NCI-H510A treated with DMSO at 0.1 percent for 48 hours (cell line): ENCODE results near the gene EVI5L.

Experiments used
- DNase-seq: peaks from one replicate; lab custom pipeline; 2025; lab: John Stamatoyannopoulos, UW

The EVI5L gene

DNA sequence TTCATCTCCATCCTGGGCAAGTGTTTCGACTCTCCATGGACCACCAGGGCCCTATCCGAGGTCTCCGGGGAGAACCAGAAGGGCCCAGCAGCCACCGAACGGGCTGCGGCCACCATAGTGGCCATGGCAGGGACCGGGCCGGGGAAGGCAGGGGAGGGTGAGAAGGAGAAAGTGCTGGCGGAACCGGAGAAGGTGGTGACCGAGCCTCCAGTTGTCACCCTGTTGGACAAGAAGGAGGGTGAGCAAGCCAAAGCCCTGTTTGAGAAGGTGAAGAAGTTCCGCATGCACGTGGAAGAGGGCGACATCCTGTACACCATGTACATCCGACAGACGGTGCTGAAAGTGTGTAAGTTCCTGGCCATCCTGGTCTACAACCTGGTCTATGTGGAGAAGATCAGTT lies 68.9 kb downstream of the EVI5L start:
- no peak for DNase-seq

DNA sequence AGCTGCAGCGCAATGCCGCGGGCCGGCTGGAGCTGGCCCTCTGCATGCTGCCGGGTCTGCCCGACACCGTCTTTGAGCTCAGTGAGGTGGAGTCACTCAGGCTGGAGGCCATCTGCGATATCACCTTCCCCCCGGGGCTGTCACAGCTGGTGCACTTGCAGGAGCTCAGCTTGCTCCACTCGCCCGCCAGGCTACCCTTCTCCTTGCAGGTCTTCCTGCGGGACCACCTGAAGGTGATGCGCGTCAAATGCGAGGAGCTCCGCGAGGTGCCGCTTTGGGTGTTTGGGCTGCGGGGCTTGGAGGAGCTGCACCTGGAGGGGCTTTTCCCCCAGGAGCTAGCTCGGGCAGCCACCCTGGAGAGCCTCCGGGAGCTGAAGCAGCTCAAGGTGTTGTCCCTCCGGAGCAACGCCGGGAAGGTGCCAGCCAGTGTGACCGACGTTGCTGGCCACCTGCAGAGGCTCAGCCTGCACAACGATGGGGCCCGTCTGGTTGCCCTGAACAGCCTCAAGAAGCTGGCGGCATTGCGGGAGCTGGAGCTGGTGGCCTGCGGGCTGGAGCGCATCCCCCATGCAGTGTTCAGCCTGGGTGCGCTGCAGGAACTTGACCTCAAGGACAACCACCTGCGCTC lies 69.8 kb downstream of the EVI5L start:
- no peak for DNase-seq

DNA sequence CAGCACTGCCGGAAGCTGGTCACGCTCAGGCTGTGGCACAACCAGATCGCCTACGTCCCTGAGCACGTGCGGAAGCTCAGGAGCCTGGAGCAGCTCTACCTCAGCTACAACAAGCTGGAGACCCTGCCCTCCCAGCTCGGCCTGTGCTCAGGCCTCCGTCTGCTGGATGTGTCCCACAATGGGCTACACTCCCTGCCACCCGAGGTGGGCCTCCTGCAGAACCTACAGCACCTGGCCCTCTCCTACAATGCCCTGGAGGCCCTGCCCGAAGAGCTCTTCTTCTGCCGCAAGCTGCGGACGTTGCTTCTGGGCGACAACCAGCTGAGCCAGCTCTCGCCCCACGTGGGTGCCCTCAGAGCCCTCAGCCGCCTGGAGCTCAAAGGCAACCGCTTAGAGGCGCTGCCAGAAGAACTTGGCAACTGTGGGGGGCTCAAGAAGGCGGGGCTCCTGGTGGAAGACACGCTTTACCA lies 70.4 kb downstream of the EVI5L start:
- DNase-seq, result no peak

- no peak for DNase-seq
Observed at GRCh38 chr19:7900931-7901330, 70.9 kb downstream of the EVI5L start.

DNA sequence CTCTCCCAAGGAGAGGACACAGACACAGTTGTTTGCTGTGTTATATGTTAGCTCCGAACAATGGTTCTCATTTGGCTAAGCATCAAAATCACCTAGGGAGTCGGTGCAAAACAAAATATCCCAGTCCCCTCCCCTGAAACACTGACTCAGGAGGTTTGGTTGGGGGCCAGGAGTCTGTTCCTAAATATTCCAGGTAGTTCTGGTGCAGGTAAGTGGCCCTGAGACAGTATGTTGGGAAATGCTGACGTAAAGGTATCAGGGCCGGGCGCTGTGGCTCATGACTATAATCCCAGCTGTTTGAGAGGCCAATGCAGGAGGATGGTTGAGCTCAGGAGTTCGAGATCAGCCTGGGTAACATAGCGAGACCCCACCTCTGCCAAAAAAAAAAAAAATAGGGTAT lies 71.3 kb downstream of the EVI5L start:
- no peak for DNase-seq

DNA sequence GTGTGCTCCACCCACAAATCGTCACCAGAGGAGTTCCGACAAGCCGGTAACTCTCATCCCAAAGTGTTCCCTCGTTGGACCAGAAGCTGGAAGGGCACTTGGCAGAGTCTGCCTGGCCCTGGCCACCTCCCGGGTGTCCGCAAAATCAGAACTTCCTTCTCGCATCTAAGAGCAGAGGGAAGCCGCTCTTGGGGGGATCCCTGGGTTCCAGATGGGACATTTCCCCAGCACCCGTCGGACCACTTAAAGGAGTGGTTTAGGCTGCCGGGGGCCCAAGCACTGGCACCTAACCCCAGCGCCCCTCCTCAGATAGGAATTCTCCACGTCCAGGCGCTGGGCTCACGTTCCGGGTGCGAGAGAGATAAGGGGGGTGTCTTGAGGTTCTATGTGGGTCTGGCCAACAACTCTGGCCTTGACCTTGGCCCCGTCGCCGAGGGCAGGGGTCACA lies 72.8 kb downstream of the EVI5L start:
- DNase-seq, result peak; percentile 29

- DNase-seq, result peak; percentile 98
Observed at GRCh38 chr19:7903244-7904073, 73.4 kb downstream of the EVI5L start, which contains the start of gene MAP2K7. MAP2K7 (plus strand) TSS chr19:7903877; CDS start chr19:7903945, 68 bp downstream.

DNA sequence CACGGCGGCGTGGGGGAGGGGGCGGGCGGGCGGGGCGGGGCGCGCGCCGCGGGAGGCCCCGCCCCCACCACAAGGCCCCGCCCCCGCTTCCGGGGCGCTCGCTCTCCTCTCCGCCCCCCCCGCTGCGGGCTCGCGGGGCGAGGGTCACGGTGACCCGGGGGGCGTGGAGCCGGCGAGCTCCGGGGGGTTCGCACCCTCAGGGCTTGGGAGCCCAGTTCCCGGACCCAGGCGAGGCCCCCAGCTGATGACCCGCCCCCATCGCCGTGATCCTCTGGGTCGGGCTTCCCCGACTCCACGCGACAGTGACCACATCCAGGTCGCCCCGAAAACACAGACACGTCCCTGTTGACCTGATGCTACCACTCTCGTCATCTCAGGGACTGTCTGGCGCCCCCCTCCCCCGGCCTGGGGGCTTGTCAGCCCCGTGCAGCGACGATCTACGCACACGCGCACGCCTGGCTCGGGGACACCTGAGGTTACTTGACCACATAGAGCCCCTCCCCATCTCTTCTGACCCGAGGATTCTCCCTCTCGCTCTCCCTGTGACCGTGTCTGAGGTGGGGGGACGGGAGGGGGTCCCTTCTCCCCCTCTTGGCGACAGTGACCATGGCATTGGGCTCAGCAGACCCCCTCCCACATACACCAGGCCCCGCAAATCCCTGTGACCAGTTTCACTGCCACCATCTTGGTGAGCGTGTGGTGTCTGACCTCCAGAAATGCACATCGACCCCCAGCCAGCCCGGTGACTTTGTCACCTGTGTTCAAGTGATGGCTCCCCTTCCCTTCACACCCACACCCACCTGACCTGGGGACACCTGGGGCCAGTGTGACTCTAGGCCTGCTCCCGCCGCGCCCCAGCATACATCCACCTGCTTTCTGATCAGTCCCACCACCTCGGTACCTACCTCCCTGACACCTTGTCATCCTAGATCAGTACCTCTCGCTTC lies 74.3 kb downstream of the EVI5L start:
- DNase-seq, result no peak

- DNase-seq, result no peak
Observed at GRCh38 chr19:7905268-7905667, 75.2 kb downstream of the EVI5L start.

DNA sequence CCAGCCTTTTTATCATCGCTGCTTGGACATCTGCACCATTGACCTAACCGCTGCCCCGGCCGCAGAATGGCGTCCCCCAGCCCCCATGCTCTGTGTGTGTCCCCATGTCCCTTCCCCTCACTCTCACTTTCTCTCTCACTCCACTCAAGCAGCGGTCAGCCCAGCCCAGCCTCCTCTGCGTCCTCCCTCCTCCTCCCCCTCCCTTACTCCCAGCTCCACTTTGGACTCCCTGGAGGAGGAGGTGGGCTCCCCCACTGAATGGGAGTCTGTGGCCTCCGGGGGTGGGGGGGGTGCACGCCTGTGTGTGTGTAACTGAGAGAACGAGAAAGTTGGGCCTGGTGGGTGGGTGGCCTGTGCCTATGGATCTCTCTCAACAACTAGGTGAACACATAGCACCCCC lies 75.8 kb downstream of the EVI5L start:
- DNase-seq, result no peak

DNA sequence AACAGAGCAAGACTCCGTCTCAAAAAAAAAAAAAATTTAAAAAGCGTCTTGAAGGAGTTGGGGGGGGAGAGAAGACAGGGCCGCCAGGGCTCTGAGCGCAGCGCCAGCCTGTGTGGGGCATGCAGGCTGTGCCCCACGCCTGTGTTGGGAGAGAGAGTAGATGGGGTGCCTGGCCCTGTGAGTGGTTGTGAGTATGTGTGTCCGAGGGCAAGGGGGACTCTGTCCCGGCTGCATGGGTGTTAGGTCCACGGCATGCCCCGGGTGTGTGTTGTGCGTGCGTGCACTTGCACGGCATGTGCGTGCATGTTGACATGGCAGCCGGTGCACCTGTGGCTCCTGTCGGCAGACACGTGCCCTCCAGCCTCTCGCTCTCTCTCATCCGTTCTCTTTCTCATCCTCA lies 77.1 kb downstream of the EVI5L start:
- no peak for DNase-seq

DNA sequence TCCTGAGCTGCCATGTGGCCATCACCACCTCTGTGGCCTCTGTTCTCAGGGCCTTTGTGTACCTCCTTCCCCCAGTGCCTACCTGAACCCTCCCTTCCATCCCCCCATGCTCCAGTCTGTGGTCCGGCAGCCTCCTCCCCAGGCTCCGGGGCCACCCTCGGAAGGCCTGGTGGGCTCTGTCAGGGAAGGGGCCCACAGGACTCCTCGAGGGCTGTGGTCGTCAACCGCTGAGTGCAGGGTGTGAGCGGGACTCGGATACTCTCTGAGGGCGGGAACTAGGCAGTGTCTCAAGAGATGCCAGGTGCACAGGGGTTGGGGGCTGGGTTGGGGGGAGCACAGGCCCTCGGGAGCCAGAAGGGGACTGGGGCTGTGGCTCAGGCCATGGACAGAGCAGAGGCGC lies 77.5 kb downstream of the EVI5L start:
- no peak for DNase-seq

DNA sequence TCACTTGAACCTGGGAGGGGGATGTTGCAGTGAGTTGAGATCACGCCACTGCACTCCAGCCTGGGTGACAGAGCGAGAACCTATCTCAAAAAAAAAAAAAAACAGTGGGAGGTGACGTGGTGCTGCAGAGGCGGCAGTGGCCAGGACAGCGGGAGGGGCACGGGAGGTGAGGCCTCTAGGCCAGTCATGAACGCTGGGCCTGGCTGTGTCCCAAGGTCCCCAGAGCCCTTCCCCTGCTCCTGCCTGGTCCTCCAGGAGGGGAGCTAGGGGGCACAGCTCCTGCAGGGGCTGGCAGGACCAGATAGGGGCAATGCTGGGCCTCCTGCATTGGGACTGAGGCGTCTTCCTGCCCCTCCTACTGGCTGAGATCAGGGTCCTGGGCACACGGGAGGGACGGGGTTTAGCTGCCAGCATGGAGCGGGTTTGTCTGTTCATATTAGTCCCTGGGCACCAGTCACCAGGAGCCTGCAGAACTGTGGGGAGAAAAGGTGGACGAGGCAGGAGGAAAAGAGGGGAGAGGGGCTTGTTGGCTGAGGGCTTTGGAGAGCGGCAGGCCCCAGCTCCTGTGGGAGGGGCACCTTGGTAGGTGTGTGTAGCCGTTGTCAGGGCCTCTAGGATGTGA lies 78.2 kb downstream of the EVI5L start:
- no peak for DNase-seq

GRCh38 chr19:7908742-7909461 lies 78.9 kb downstream of the EVI5L start:
- DNase-seq, result no peak

DNA sequence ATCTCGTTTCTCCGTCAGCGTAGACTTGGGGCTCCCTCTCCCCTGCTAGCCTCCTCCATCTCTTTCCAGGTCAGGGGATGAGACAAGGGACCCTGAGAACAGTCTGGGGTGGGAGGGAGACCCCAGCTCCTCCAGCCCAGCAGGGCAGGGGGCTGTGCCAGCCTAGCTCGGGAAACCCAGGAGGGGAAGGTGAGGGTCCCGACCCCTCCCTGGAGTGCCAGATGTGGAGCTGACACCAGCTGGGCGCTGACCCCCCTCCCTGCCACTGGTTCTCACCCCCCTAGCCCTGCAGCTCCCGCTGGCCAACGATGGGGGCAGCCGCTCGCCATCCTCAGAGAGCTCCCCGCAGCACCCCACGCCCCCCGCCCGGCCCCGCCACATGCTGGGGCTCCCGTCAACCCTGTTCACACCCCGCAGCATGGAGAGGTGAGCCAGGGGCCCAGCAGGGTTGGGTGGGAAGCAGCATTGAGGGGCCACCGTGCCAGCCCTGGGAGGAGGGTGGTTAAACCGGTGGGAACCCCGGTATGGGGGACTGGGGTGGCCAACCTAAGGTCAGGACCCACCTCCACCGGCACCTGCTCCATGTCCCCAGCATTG lies 79.6 kb downstream of the EVI5L start:
- DNase-seq, result no peak

DNA sequence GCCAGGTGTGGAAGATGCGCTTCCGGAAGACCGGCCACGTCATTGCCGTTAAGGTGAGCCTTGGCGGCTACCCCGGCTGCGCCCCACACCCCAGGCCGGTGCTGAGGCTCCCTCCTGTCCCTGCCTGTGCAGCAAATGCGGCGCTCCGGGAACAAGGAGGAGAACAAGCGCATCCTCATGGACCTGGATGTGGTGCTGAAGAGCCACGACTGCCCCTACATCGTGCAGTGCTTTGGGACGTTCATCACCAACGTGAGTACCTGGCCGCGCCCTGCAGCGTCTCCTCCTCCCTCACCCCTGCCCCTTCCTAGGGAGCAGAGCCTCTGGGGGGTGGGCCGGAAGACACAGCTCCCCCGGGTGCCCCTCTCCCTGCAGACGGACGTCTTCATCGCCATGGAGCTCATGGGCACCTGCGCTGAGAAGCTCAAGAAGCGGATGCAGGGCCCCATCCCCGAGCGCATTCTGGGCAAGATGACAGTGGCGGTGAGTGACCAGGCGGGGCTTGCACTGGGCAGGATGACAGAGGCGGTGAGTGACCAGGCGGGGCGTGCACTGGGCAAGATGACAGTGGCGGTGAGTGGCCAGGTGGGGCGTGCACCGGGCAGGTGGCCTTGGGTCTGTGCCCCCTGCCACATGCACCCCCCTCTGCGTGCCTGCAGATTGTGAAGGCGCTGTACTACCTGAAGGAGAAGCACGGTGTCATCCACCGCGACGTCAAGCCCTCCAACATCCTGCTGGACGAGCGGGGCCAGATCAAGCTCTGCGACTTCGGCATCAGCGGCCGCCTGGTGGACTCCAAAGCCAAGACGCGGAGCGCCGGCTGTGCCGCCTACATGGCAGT lies 80.5 kb downstream of the EVI5L start:
- no peak for DNase-seq

GRCh38 chr19:7911508-7912143 lies 81.6 kb downstream of the EVI5L start:
- DNase-seq, result no peak

DNA sequence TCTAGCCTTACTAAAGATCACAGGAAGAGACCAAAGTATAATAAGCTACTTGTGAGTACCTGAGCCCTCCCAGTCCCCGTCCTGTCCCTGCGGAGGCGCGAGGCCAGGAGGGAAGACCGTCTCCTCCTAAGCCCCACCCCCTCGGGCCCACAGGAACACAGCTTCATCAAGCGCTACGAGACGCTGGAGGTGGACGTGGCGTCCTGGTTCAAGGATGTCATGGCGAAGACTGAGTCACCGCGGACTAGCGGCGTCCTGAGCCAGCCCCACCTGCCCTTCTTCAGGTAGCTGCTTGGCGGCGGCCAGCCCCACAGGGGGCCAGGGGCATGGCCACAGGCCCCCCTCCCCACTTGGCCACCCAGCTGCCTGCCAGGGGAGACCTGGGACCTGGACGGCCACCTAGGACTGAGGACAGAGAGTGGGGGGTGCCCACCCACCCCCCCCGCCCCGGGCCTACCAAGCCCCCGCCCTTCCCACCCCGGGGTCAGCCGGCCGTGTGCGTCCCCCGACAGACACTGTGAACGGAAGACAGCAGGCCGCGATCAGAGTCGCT lies 82.2 kb downstream of the EVI5L start:
- no peak for DNase-seq
